Heart right ventricle (tissue), 16 donors: ENCODE data around the gene MTA2. TPM values are rescaled to one million over a fixed set of nuclear protein-coding genes. Genes with fewer than 3 reads are reported as not detected.

Experiments used
- ATAC-seq, 8 donors: fragments of 200-7000 bp; cut with Tn5 transposase; one replicate each; pipeline ENCODE4 v1.9.1; 2020; ENCODE audit warnings: mild to moderate bottlenecking in 8 of 8, moderate library complexity in 8 of 8, moderate number of reproducible peaks in 1 of 8
- DNase-seq, 2 donors: peaks; one replicate each; pipeline ENCODE4 v3.0.0-alpha.2; 2020
- H3K27ac ChIP-seq, 10 donors: fragments of 200-600 bp; sonication (generic) in 2 of 10; one replicate each; pipeline versions ENCODE4 v1.5.0 to v1.8.0; 2020 to 2022; ENCODE audit warnings: mild to moderate bottlenecking in 3 of 10
- H3K27me3 ChIP-seq, 7 donors: fragments of 200-600 bp; one replicate each; pipeline ENCODE4 v1.8.0; 2021 to 2022; ENCODE audit warnings: mild to moderate bottlenecking in 2 of 7
- H3K36me3 ChIP-seq, 9 donors: fragments of 200-600 bp; sonication (generic) in 1 of 9; one replicate each; pipeline versions ENCODE4 v1.5.0 to v1.8.0; 2020 to 2022; ENCODE audit warnings: mild to moderate bottlenecking in 2 of 9
- H3K4me1 ChIP-seq, 9 donors: fragments of 200-600 bp; sonication (generic) in 1 of 9; one replicate each; pipeline versions ENCODE4 v1.5.0 to v1.8.0; 2020 to 2022; ENCODE audit warnings: mild to moderate bottlenecking in 4 of 9
- H3K4me3 ChIP-seq, 10 donors: fragments of 200-600 bp; sonication (generic) in 2 of 10; one replicate each; pipeline versions ENCODE4 v1.5.0 to v1.8.0; 2020 to 2022; ENCODE audit warnings: mild to moderate bottlenecking in 7 of 10, moderate library complexity in 2 of 10
- H3K9me3 ChIP-seq, 11 donors: fragments of 200-600 bp in 10 of 11; sonication (generic) in 2 of 11; one replicate each; pipeline versions ENCODE4 v1.5.0 to v1.8.0; 2013 to 2022; ENCODE audit warnings: mild to moderate bottlenecking in 2 of 11, control low read depth in 1 of 11, moderate library complexity in 1 of 11
- WGBS, 2 donors: extraction: QIAGEN DNeasy Blood & Tissue Kit; methylation state at CpG; one replicate each; pipeline ENCODE4 v1.1.7; 2013; ENCODE audit warnings: inconsistent platforms in 1 of 2; 5-methylcytosine and 5-hydroxymethylcytosine counted together
- intact Hi-C, 10 donors: fragments of 100-400 bp; cut with DNase I; formaldehyde crosslinking; loops; one replicate each; pipeline versions ENCODE4 v1.11.1 to v1.14.2; 2022
- polyA plus RNA-seq, 2 donors: library from polyadenylated mRNA; stranded (reverse); fragments of 200-250 nt; gene quantifications; one replicate each; pipeline ENCODE4 v1.2.3, GENCODE V29; 2013
- total RNA-seq, 10 donors: library from RNA; stranded (reverse); fragmentation: NEBNext Ultra II Directional in 3 of 10; extraction: Animal tissue kit (Norgen Biotek cat#: 25700) in 3 of 10; gene quantifications; one replicate each; pipeline versions ENCODE4 v1.2.1 to v1.2.4, GENCODE V29; 2021 to 2023
- TF ChIP-seq, protein P1 (sequence below), 9 donors: fragments of 200-600 bp; sonication (generic) in 2 of 9; IDR thresholded peaks; one replicate each; pipeline versions ENCODE4 v1.5.0 to v1.8.0; 2021 to 2022; ENCODE audit warnings: antibody characterized with exemption in 9 of 9, mild to moderate bottlenecking in 5 of 9, moderate library complexity in 1 of 9
- donor health status: Arrhythmogenic right ventricular cardiomyopathy.
- donor health status: ischemic (EF 13 %, LVEDD 7.1; RV severe dilation, severe dysfunction).
- donor health status: healthy with polysubstance abuse.
- donor health status: DM: no; HTN: yes; CAD: no.
- donor health status: DM: no; HTN: no; CAD: no.
- donor health status: ischemic (EF 25% LVEDD 6.9; RV normal size, moderate dysfunction).
- donor health status: ischemic (EF 25% LVEDD 5.7; RV mildly dilated, moderate dysfunction).
- donor health status: healthy.
- donor health status: DM: yes; HTN: yes; CAD: no.
- donor health status: Ischemic cardiomyopathy.
- donor health status: ischemic (EF 35%, LVEDD 5.7; RV mildly dilated, moderate dysfunction).
- donor health status: nonischemic (EF 11% LVEDD 7.7; RV severe dilation, severe dysfunction).
- donor health status: DM: yes; HTN: yes; CAD: no.
- donor health status: PGD.
- donor health status: ischemic (EF 29% LVEDD 5.4; RV normal size, mild dysfunction).
- donor health status: nonischemic (EF 23%, LVEDD 6.1; RV moderate dilation, normal function).

Gene MTA2
- total and polyA plus RNA-seq, 12 donors = 22.1 to 45.3 (median 29.8) TPM

- WGBS, 2 donors = 91 to 93% methylated on average over 7 of the region's 7 CpGs
- Histone ChIP-seq H3K9me3 (no peaks in the 10 kb centered on the region), H3K27me3 (no peaks in the 10 kb centered on the region), H3K27ac (no peak overlapping the region), H3K36me3 (peaks cover 0 to 47% (median 10%) of the 10 kb centered on the region in 9 donors), H3K4me1 (peaks cover 12 to 35% (median 25%) of the 10 kb centered on the region in 9 donors), H3K4me3 (no peak overlapping the region)
- TF ChIP-seq, protein P1, sequence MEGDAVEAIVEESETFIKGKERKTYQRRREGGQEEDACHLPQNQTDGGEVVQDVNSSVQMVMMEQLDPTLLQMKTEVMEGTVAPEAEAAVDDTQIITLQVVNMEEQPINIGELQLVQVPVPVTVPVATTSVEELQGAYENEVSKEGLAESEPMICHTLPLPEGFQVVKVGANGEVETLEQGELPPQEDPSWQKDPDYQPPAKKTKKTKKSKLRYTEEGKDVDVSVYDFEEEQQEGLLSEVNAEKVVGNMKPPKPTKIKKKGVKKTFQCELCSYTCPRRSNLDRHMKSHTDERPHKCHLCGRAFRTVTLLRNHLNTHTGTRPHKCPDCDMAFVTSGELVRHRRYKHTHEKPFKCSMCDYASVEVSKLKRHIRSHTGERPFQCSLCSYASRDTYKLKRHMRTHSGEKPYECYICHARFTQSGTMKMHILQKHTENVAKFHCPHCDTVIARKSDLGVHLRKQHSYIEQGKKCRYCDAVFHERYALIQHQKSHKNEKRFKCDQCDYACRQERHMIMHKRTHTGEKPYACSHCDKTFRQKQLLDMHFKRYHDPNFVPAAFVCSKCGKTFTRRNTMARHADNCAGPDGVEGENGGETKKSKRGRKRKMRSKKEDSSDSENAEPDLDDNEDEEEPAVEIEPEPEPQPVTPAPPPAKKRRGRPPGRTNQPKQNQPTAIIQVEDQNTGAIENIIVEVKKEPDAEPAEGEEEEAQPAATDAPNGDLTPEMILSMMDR (IDR thresholded peaks at IDR 0.05) = no peak
- DNase-seq (no peak), ATAC-seq (no peak)
- intact Hi-C loops = no loop called here
Observed at GRCh38 chr11:62615521-62615920, 13.9 kb upstream of the MTA2 start.

GRCh38 chr11:62614275-62614674 lies 12.6 kb upstream of the MTA2 start:
- H3K4me1 ChIP-seq = peaks cover 9 to 32% (median 26%) of the 10 kb centered on the region in 9 donors
- H3K4me3 ChIP-seq = no peak overlapping the region
- peaks cover 0 to 57% (median 10%) of the 10 kb centered on the region in 9 donors for H3K36me3 ChIP-seq
- TF ChIP-seq, protein P1 (IDR thresholded peaks at IDR 0.05) = no peak
- 80 to 82% methylated on average over 8 of the region's 8 CpGs for WGBS, 2 donors
- ATAC-seq = no peak
- no peaks in the 10 kb centered on the region for H3K9me3 ChIP-seq
- intact Hi-C loops = loop anchor here in 1 of 10 donors (5.0 kb wide), 1 partner anchor 38 kb away; the partner anchor contains the start of gene INTS5
- peak overlapping the region in 4 of 10 donors; percentile 96 to 98 (median 98) for H3K27ac ChIP-seq
- DNase-seq = no peak
- no peaks in the 10 kb centered on the region for H3K27me3 ChIP-seq

- 56 to 57% methylated on average over 15 of the region's 15 CpGs for WGBS, 2 donors
- Histone ChIP-seq H3K36me3 (peaks cover 0 to 62% (median 10%) of the 10 kb centered on the region in 9 donors), H3K4me1 (peaks cover 9 to 36% (median 27%) of the 10 kb centered on the region in 9 donors), H3K4me3 (peak overlapping the region in 8 of 10 donors; percentile 65 to 93 (median 76)), H3K9me3 (no peaks in the 10 kb centered on the region), H3K27me3 (no peaks in the 10 kb centered on the region), H3K27ac (peak overlapping the region; percentile 91 to 98 (median 96))
- intact Hi-C loops = loop anchor here in 1 of 10 donors (5.0 kb wide), 1 partner anchor 39 kb away; the partner anchor contains the start of gene INTS5
- TF ChIP-seq, protein P1 (IDR thresholded peaks at IDR 0.05) = no peak
- no peak for DNase-seq
- peak in 4 of 8 donors; percentile 2 to 11 (median 6) for ATAC-seq
Observed at GRCh38 chr11:62613291-62613778, 11.7 kb upstream of the MTA2 start.

DNA sequence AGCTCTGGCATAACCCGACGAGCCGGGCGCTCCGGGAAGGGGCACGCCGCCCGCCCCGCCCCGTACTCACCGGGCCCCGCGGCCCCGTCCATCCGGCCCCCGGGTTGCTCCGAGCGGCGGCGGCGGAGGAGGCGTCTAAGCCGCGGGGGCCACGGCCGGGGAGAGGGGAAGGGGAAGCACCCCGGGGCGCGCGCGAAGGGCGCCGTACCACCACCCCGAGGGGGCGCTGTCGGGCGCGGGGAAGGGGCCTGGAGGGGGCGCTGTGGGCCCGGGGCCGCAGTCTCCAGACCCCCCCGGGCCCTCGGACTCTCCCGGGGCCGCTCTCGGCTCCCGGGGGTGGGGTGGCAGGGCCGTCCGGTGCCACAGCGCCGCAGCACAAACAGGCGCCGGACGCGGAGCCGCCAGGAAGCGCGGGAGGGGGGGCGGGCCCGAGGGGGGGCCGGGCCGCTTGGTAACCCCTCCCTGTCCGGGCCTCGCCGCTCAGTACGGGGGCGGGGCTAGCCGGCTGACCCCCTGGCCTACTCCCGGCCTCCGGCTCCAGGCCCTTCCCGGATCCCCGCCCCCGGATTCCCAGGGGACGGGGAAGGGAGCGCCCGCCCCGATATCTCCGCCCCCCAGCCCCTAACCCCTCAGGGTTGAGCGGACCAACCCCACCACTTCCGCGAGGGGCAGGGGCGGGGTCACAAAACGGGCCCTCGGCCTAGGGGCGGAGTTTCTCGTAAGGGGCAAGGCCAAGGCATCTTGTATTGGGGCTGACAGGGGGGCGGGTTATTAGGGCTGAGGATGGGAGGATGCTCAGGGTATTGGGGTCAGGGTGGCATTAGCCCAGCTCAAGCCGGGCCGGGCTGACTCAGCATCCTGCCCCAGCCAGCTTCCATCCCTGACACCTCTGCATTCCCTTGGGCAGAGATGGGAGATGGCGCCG lies 11.0 kb upstream of the MTA2 start, which contains the start of the genes EML3 and ROM1:
Gene EML3 (minus strand): TSS at position 410 of the 925 bp plus-strand sequence. CDS start 318 bp downstream, at position 92.
Gene ROM1 (plus strand): TSS at position 892 of the 925 bp plus-strand sequence. CDS start 25 bp downstream, at position 917.
- TF ChIP-seq, protein P1 (IDR thresholded peaks at IDR 0.05) = peak; percentile 81 to 98 (median 92)
- DNase-seq (peak; percentile 92 to 93), ATAC-seq (peak; percentile 87 to 94 (median 90))
- no peaks in the 10 kb centered on the region for H3K27me3 ChIP-seq
- intact Hi-C loops = loop anchor here in 2 of 10 donors (1.0 to 5.0 kb wide), 2 partner anchors 11 to 40 kb away; partner anchors contain the start of genes INTS5 (in 1 of the 2) and MTA2 (in 1 of the 2)
- peaks cover 9 to 42% (median 27%) of the 10 kb centered on the region in 9 donors for H3K4me1 ChIP-seq
- H3K4me3 ChIP-seq = peak within 1 kb of the TSS; percentile 65 to 93 (median 76)
- H3K36me3 ChIP-seq = peaks cover 0 to 62% (median 10%) of the 10 kb centered on the region in 9 donors
- WGBS, 2 donors = 2 to 3% methylated on average over 63 to 87 of the region's 91 CpGs
- H3K27ac ChIP-seq = peak within 1 kb of the TSS; percentile 91 to 98 (median 96)
- no peaks in the 10 kb centered on the region for H3K9me3 ChIP-seq
